ENCODE data around the gene AP1S1. TPM values are rescaled to one million over a fixed set of nuclear protein-coding genes. Genes with fewer than 3 reads are reported as not detected.

The AP1S1 gene
- total and polyA plus RNA-seq, 9 of the 15 experiments (the other 6 are each of a cell fraction or from before 2014, with no cell fraction given), result 4.4 to 149 (median 89.4) TPM

- TF ChIP-seq ZNF184 (CRISPR knock-in tag; IDR thresholded peaks at IDR 0.05) (no peak), NR3C1 (CRISPR knock-in tag; IDR thresholded peaks at IDR 0.05) (peak; percentile 61; the same call in 1 of the 2 replicates), HDAC3 (IDR thresholded peaks at IDR 0.05; ENCODE audit: borderline replicate concordance, partially characterized antibody) (no peak), IRF2 (CRISPR knock-in tag; IDR thresholded peaks at IDR 0.05) (no peak), RBFOX2 (IDR thresholded peaks at IDR 0.05; ENCODE audit: low read depth, low read length) (peak; percentile 65), HDAC6 (IDR thresholded peaks at IDR 0.05; ENCODE audit: low read depth, low read length) (0 out of 2 replicates have a peak, but pooled peaks have one; percentile 43), PTRF (tag; IDR thresholded peaks at IDR 0.05) (no peak), HNRNPH1 (optimal IDR thresholded peaks at IDR 0.05; ENCODE audit: low read depth, low read length) (no peak), EP400 (IDR thresholded peaks at IDR 0.05) (peak; percentile 30; the same call in 1 of the 2 replicates), CBX1 (IDR thresholded peaks at IDR 0.05; ENCODE audit: low read depth) (no peak), MIER1 (IDR thresholded peaks at IDR 0.05; ENCODE audit: low read depth) (peak; percentile 65; the same call in 1 of the 2 replicates), RREB1 (CRISPR knock-in tag; IDR thresholded peaks at IDR 0.05) (no peak), KDM5B (IDR thresholded peaks at IDR 0.05; ENCODE audit: insufficient replicate concordance, low read depth, low read length) (peak; percentile 17), POLR2AphosphoS5 (IDR thresholded peaks at IDR 0.05; ENCODE audit: control insufficient read depth, insufficient read depth, low read depth, low read length) (no peak), ZNF57 (CRISPR knock-in tag; IDR thresholded peaks at IDR 0.05) (no peak), PHTF2 (CRISPR knock-in tag; IDR thresholded peaks at IDR 0.05) (no peak), C11orf30 (IDR thresholded peaks at IDR 0.05; ENCODE audit: low read depth) (no peak), ATF1 (CRISPR knock-in tag; IDR thresholded peaks at IDR 0.05) (no peak), ATF1 (tag; IDR thresholded peaks at IDR 0.05) (no peak)
- TF ChIP-seq, protein P1, sequence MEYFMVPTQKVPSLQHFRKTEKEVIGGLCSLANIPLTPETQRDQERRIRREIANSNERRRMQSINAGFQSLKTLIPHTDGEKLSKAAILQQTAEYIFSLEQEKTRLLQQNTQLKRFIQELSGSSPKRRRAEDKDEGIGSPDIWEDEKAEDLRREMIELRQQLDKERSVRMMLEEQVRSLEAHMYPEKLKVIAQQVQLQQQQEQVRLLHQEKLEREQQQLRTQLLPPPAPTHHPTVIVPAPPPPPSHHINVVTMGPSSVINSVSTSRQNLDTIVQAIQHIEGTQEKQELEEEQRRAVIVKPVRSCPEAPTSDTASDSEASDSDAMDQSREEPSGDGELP (CRISPR knock-in tag; IDR thresholded peaks at IDR 0.05; ENCODE audit: borderline replicate concordance), result 0 out of 2 replicates have a peak, but pooled peaks have one; percentile 53
- TF ChIP-seq, protein P2, sequence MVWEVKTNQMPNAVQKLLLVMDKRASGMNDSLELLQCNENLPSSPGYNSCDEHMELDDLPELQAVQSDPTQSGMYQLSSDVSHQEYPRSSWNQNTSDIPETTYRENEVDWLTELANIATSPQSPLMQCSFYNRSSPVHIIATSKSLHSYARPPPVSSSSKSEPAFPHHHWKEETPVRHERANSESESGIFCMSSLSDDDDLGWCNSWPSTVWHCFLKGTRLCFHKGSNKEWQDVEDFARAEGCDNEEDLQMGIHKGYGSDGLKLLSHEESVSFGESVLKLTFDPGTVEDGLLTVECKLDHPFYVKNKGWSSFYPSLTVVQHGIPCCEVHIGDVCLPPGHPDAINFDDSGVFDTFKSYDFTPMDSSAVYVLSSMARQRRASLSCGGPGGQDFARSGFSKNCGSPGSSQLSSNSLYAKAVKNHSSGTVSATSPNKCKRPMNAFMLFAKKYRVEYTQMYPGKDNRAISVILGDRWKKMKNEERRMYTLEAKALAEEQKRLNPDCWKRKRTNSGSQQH (CRISPR knock-in tag; IDR thresholded peaks at IDR 0.05), result peak; percentile 67; the same call in 1 of the 2 replicates
Observed at GRCh38 chr7:101163279-101164070, 9.2 kb downstream of the AP1S1 start (continued).
